Fibroblast of the aortic adventitia (primary cell): ENCODE results near the gene FXYD1. TPM values are rescaled to one million over a fixed set of nuclear protein-coding genes. Genes with fewer than 3 reads are reported as not detected.

ENCODE experiments used
- DNase-seq: peaks from one replicate; pipeline ENCODE4 v3.0.0-alpha.2; 2010; ENCODE audit warnings: low read depth
- H3K4me3 ChIP-seq: 2 replicates; pipeline ENCODE4 v1.5.1; 2011; ENCODE audit warnings: low read depth, mild to moderate bottlenecking, control low read depth, low read length, moderate library complexity
- total RNA-seq: library from RNA; depleted of rRNA; stranded (reverse); fragments of >200 nt; gene quantifications from 2 replicates; pipeline ENCODE4 v1.2.3, GENCODE V29; 2012; ENCODE audit warnings: low replicate concordance
- TF ChIP-seq, protein P1 (sequence below): IDR thresholded peaks from 2 replicates; pipeline ENCODE4 v1.5.1; 2011; ENCODE audit warnings: mild to moderate bottlenecking, low read length, control low read depth, inconsistent platforms; ENCODE audit not compliant: insufficient read depth

Gene FXYD1
- total RNA-seq, 1 donor: 6.5 TPM

DNA sequence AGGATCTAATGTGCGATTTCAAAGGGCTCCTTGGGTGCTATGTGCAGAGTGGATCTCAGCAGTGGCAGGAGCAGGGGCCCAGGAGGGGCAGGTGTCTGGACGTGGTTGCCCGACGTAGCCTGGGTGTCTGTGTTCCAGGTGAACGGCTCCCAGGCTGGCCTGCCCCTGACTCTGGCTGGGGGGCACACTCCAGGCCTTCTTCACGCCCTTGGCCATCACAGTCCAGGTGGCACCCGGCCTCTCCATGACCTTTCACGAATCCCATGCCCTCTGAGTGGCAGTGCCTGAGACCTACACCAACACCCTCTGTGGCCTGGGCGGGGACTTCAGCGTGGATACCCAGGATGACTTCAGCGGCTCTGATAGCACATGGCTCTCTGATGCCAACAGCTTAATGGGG lies 34.3 kb upstream of the FXYD1 start:
- no peak for DNase-seq
- TF ChIP-seq, protein P1, sequence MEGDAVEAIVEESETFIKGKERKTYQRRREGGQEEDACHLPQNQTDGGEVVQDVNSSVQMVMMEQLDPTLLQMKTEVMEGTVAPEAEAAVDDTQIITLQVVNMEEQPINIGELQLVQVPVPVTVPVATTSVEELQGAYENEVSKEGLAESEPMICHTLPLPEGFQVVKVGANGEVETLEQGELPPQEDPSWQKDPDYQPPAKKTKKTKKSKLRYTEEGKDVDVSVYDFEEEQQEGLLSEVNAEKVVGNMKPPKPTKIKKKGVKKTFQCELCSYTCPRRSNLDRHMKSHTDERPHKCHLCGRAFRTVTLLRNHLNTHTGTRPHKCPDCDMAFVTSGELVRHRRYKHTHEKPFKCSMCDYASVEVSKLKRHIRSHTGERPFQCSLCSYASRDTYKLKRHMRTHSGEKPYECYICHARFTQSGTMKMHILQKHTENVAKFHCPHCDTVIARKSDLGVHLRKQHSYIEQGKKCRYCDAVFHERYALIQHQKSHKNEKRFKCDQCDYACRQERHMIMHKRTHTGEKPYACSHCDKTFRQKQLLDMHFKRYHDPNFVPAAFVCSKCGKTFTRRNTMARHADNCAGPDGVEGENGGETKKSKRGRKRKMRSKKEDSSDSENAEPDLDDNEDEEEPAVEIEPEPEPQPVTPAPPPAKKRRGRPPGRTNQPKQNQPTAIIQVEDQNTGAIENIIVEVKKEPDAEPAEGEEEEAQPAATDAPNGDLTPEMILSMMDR: no peak
- no peak overlapping the region for H3K4me3 ChIP-seq

DNA sequence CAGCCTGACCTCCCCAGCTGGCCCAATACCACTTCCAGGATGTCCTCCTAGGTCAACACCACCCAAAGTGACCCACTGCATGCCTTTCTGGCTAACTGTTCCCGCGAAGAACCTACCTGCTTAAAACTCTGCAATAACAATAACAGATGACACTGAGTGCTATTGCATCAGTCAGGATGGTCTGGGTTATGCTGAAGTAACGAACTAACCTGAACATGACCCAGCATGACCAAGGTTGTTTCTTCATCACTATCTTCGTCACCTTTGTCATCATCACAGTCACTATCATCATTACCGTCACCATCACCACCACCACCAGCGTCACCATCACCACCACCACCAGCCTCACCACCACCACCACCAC lies 33.6 kb upstream of the FXYD1 start:
- no peak overlapping the region for H3K4me3 ChIP-seq
- TF ChIP-seq, protein P1: no peak
- no peak for DNase-seq

DNA sequence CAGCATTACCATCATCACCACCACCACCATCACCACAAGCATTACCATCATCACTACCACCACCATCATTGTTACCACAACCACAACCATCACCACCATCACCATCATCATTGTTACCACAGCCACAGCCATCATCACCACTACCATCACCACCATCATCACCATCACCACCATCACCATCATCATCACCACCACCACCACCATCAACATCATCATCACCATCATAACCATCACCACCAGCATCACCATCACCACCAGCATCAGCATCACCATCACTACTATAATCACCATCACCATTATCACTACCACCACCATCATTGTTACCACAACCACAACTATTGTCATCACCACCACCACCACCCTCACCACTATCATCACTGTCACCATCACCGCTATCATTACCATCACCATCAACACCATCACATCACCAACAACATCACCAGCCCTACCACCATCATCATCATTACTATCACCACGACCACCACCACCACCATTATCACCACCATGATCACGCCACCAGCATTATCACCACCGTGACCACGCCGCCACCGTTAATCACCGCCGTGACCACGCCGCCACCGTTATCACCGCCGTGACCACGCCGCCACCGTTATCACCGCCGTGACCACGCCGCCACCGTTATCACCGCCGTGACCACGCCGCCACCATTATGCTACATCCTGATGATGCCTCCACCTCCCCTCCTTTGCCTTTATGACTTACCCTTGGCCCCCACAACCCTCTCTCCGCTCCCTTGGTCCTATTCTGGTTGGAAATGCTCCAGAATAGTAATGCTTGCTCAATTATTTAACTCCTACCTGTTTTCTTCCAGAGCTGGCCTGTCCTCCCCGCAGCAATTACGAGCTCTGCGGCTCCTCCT lies 33.0 kb upstream of the FXYD1 start:
- H3K4me3 ChIP-seq: no peak overlapping the region
- TF ChIP-seq, protein P1: no peak
- DNase-seq: no peak

DNA sequence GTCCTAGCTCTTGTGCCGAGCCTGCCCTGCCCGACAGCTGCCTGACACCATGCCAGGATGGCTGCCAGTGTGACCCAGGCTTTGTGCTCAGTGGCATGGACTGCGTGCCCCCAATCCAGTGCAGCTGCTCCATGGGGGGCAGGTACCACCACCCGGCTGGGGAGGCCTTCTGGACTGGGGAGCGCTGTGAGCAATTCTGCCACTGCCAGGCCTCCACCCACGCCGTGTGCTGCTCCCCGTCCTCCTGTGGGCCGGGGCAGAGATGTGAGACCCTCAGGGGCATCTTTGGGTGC lies 32.4 kb upstream of the FXYD1 start:
- no peak overlapping the region for H3K4me3 ChIP-seq
- TF ChIP-seq, protein P1: no peak
- no peak for DNase-seq

DNA sequence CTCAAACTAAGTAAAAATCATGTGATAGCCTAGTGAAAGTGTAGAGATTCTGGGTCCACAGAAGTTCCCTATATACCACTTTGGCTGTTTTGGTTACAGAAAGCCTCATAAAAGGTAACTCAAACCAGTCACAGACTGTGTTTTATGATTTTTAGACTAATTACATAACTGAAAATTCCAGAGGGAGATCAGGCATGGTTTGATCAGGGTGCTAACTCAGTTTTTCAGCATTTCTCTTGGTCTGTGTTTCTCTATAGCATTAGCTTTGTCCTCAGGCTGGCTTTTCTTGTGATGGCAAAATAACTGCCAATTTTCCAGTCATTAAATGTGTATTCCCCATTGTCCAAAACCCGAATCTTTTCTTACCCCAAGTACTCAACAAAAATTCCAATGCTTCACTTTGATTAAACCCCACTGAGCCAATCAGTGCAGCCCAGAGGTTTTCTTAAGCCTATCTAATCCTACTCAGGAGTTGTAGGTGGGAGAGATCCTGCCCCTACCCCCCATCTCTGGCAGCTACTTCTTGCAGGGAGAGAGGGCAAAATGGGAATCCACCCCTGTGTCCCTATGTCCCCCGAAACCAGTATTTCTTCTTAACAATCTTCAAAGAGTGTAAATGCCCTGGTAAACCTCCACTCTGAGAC lies 31.6 kb upstream of the FXYD1 start:
- H3K4me3 ChIP-seq: no peak overlapping the region
- TF ChIP-seq, protein P1: no peak
- no peak for DNase-seq

DNA sequence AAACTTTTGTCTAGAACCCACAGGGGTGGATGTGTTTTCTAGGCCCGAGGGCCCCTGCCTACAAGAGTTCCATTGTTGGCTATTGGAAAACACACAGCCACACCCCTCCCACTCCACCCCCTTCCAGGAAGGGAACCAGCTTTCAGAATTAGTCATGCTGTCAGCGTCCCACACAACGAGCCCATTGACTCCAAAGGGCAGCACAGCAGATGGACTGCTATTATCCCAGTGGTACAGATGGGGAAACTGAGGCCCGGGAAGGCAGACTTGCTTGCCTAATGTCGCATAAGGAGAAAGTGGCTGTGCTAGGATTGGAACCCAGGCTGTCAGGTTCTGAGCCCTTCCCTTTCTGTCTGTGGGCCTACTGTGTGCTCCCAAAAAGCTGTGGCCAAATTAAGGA lies 31.1 kb upstream of the FXYD1 start:
- TF ChIP-seq, protein P1: no peak
- peak; percentile 65 for DNase-seq
- no peak overlapping the region for H3K4me3 ChIP-seq
